IPS DF 6.9 (cell line): Measurements from ENCODE around the gene ATF6.

Experiments used
- DNase-seq: peaks from one replicate; pipeline ENCODE4 v3.0.0-alpha.2; 2013; ENCODE audit warnings: low read depth, low spot score
- H3K27ac ChIP-seq: one replicate; pipeline ENCODE4 v1.5.1; 2013; ENCODE audit warnings: low read length, control low read depth
- H3K27me3 ChIP-seq: 2 replicates; pipeline ENCODE4 v1.6.1; 2013; ENCODE audit warnings: mild to moderate bottlenecking, low read length; ENCODE audit not compliant: control insufficient read depth, insufficient read depth
- H3K36me3 ChIP-seq: 2 replicates; pipeline ENCODE4 v1.6.1; 2013; ENCODE audit warnings: low read length; ENCODE audit not compliant: control insufficient read depth, insufficient read depth
- H3K4me1 ChIP-seq: 2 replicates; pipeline ENCODE4 v1.6.1; 2013; ENCODE audit warnings: low read length; ENCODE audit not compliant: control insufficient read depth, insufficient read depth
- H3K4me3 ChIP-seq: 2 replicates; pipeline ENCODE4 v1.5.1; 2013; ENCODE audit warnings: mild to moderate bottlenecking, low read length
- H3K9me3 ChIP-seq: 2 replicates; pipeline ENCODE4 v1.6.1; 2013; ENCODE audit warnings: low read length, inconsistent platforms; ENCODE audit not compliant: control insufficient read depth, insufficient read depth
- WGBS: extraction: QIAGEN DNeasy Blood & Tissue Kit; methylation state at CpG from one replicate; pipeline ENCODE4 v1.1.7; 2013; ENCODE audit warnings: mixed read lengths, missing lambda C conversion rate; ENCODE audit not compliant: insufficient read length, insufficient coverage; 5-methylcytosine and 5-hydroxymethylcytosine counted together

ATF6 gene

GRCh38 chr1:161946071-161946987 is 180.2 kb downstream of the ATF6 start:
- no peaks in the 10 kb centered on the region for H3K36me3 ChIP-seq
- no peak overlapping the region for H3K4me3 ChIP-seq
- no CpG with 5 or more reads among the region's 5 CpGs for WGBS
- DNase-seq = no peak
- no peaks in the 10 kb centered on the region for H3K27me3 ChIP-seq
- H3K9me3 ChIP-seq = no peaks in the 10 kb centered on the region
- no peak overlapping the region for H3K27ac ChIP-seq
- H3K4me1 ChIP-seq = peaks cover 3% of the 10 kb centered on the region; the same call in 1 of the 2 replicates

- Histone ChIP-seq H3K9me3 (no peaks in the 10 kb centered on the region), H3K27me3 (no peaks in the 10 kb centered on the region), H3K4me3 (no peak overlapping the region), H3K36me3 (no peaks in the 10 kb centered on the region), H3K4me1 (peaks cover 3% of the 10 kb centered on the region; the same call in 1 of the 2 replicates), H3K27ac (no peak overlapping the region)
- no CpG with 5 or more reads among the region's 4 CpGs for WGBS
- DNase-seq = no peak
These were observed 182.3 kb downstream of the ATF6 start for GRCh38 chr1:161948435-161948834.

GRCh38 chr1:161949548-161949947 is 183.4 kb downstream of the ATF6 start:
- H3K4me1 ChIP-seq = peaks cover 3% of the 10 kb centered on the region; the same call in 1 of the 2 replicates
- no peaks in the 10 kb centered on the region for H3K27me3 ChIP-seq
- H3K36me3 ChIP-seq = no peaks in the 10 kb centered on the region
- H3K27ac ChIP-seq = no peak overlapping the region
- no peak for DNase-seq
- no peaks in the 10 kb centered on the region for H3K9me3 ChIP-seq
- WGBS = no CpG with 5 or more reads among the region's 2 CpGs
- H3K4me3 ChIP-seq = no peak overlapping the region

- Histone ChIP-seq H3K4me3 (no peak overlapping the region), H3K27ac (no peak overlapping the region), H3K9me3 (no peaks in the 10 kb centered on the region), H3K4me1 (peaks cover 3% of the 10 kb centered on the region; the same call in 1 of the 2 replicates), H3K27me3 (no peaks in the 10 kb centered on the region), H3K36me3 (no peaks in the 10 kb centered on the region)
- no CpG with 5 or more reads among the region's 1 CpG for WGBS
- DNase-seq = no peak
These were observed 184.3 kb downstream of the ATF6 start for GRCh38 chr1:161950377-161950776.

- Histone ChIP-seq H3K27me3 (no peaks in the 10 kb centered on the region), H3K9me3 (no peaks in the 10 kb centered on the region), H3K4me3 (no peak overlapping the region), H3K4me1 (no peaks in the 10 kb centered on the region), H3K36me3 (no peaks in the 10 kb centered on the region), H3K27ac (no peak overlapping the region)
- WGBS = no CpG with 5 or more reads among the region's 1 CpG
- no peak for DNase-seq
These were observed 185.5 kb downstream of the ATF6 start for GRCh38 chr1:161951646-161952045.

- no peak overlapping the region for H3K27ac ChIP-seq
- no peaks in the 10 kb centered on the region for H3K27me3 ChIP-seq
- H3K4me1 ChIP-seq = no peaks in the 10 kb centered on the region
- H3K9me3 ChIP-seq = no peaks in the 10 kb centered on the region
- DNase-seq = no peak
- no peaks in the 10 kb centered on the region for H3K36me3 ChIP-seq
- no peak overlapping the region for H3K4me3 ChIP-seq
- no CpG with 5 or more reads among the region's 3 CpGs for WGBS
These were observed 186.6 kb downstream of the ATF6 start for GRCh38 chr1:161952607-161953172.

GRCh38 chr1:161953256-161953920 is 187.3 kb downstream of the ATF6 start:
- no peaks in the 10 kb centered on the region for H3K4me1 ChIP-seq
- no peak overlapping the region for H3K27ac ChIP-seq
- no CpG with 5 or more reads among the region's 5 CpGs for WGBS
- no peaks in the 10 kb centered on the region for H3K36me3 ChIP-seq
- H3K27me3 ChIP-seq = no peaks in the 10 kb centered on the region
- H3K9me3 ChIP-seq = no peaks in the 10 kb centered on the region
- no peak overlapping the region for H3K4me3 ChIP-seq
- no peak for DNase-seq

GRCh38 chr1:161954050-161954449 is 187.9 kb downstream of the ATF6 start:
- Histone ChIP-seq H3K27me3 (no peaks in the 10 kb centered on the region), H3K27ac (no peak overlapping the region), H3K9me3 (no peaks in the 10 kb centered on the region), H3K36me3 (no peaks in the 10 kb centered on the region), H3K4me1 (no peaks in the 10 kb centered on the region), H3K4me3 (no peak overlapping the region)
- no CpG with 5 or more reads among the region's 2 CpGs for WGBS
- no peak for DNase-seq

GRCh38 chr1:161954466-161954865 is 188.3 kb downstream of the ATF6 start:
- Histone ChIP-seq H3K4me3 (no peak overlapping the region), H3K4me1 (no peaks in the 10 kb centered on the region), H3K27me3 (no peaks in the 10 kb centered on the region), H3K27ac (no peak overlapping the region), H3K36me3 (no peaks in the 10 kb centered on the region), H3K9me3 (no peaks in the 10 kb centered on the region)
- no peak for DNase-seq

GRCh38 chr1:161955606-161956005 is 189.5 kb downstream of the ATF6 start:
- WGBS = no CpG with 5 or more reads among the region's 2 CpGs
- Histone ChIP-seq H3K4me3 (no peak overlapping the region), H3K36me3 (no peaks in the 10 kb centered on the region)

More at GRCh38 chr1:161955606-161956005, 189.5 kb downstream of the ATF6 start:
- Histone ChIP-seq H3K27ac (no peak overlapping the region), H3K4me1 (no peaks in the 10 kb centered on the region), H3K9me3 (no peaks in the 10 kb centered on the region), H3K27me3 (no peaks in the 10 kb centered on the region)
- DNase-seq = no peak
